ENCODE data around the gene LINS1. TPM values are rescaled to one million over a fixed set of nuclear protein-coding genes. Genes with fewer than 3 reads are reported as not detected.

Gene LINS1
- total RNA-seq, 4 donors from 2014 or later = 11.7 to 33.0 (median 17.6) TPM

DNA sequence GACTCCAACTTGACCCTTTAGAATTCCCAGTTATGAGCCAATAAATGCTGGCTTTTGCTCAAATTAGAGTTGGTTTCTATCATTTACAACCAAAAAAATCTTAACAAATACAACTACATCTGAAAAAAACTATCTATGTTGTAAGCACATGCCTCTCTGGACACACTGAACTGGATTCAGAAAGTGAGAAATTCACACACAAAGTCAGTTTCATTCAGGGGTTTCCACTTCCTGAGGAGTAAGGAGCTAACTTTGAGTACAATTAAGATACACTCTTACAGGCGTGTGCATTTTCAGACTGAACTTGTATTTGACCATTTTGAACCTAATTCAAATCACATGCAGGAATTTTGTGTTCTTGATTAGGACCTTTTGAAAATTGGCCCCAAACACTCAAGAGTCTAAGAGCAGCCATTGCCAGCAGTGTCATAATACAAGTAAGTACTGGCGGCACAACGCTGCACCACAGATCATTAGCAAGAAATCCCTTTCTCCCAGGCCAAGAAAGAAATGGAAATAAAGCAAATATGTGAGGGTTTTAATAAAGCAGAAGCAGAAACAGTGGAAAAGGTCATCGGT lies 31.2 kb downstream of the LINS1 start:
- no peak overlapping the region for H3K4me3 ChIP-seq
- no peak overlapping the region for H3K27ac ChIP-seq (replicated peaks in 1 of 4)
- WGBS = 95% methylated on average over 4 of the region's 4 CpGs
- DNase-seq (ENCODE audit: extremely low spot score) = no peak
- peaks cover 7 to 51% (median 29%) of the 10 kb centered on the region in 4 donors for H3K36me3 ChIP-seq
- TF ChIP-seq POLR2A (IDR thresholded peaks at IDR 0.05; ENCODE audit: low read depth) (no peak), POLR2AphosphoS5 (IDR thresholded peaks at IDR 0.05) (no peak), CTCF (IDR thresholded peaks at IDR 0.05) (no peak), EP300 (IDR thresholded peaks at IDR 0.05) (no peak)
- peaks cover 0 to 4% (median 0%) of the 10 kb centered on the region in 4 donors for H3K4me1 ChIP-seq
- intact Hi-C loops (cut with DNase I) = loop anchor here (10.0 kb wide), 1 partner anchor 636 kb away; no protein-coding TSS in a partner anchor
- no peaks in the 10 kb centered on the region for H3K9me3 ChIP-seq
- no peaks in the 10 kb centered on the region for H3K27me3 ChIP-seq

DNA sequence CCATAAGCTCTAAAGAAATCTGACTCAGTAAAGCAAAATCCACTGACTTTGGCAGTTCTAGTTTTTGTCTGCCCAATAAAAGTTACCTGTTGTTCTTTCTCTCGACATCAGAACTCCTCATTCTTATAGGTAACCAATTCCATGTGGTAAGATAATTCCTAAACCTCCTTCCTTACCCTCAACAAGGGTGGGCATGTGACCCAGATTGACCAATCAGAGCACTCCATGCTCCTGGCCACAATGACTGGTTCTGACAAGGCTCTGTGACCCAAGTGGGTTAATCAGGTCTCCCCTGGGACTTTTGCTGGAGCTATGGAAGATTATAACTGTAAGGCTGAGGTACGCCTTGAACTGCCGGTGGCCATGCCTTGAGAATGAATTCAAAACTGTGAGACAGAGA lies 31.7 kb downstream of the LINS1 start:
- no peaks in the 10 kb centered on the region for H3K27me3 ChIP-seq
- H3K4me1 ChIP-seq = peaks cover 0 to 4% (median 0%) of the 10 kb centered on the region in 4 donors
- intact Hi-C loops (cut with DNase I) = loop anchor here (10.0 kb wide), 1 partner anchor 635 kb away; no protein-coding TSS in a partner anchor
- DNase-seq (ENCODE audit: extremely low spot score) = no peak
- H3K4me3 ChIP-seq = no peak overlapping the region
- no peak overlapping the region for H3K27ac ChIP-seq (replicated peaks in 1 of 4)
- H3K9me3 ChIP-seq = no peaks in the 10 kb centered on the region
- WGBS = 88% methylated on average over 3 of the region's 3 CpGs
- peaks cover 7 to 51% (median 29%) of the 10 kb centered on the region in 4 donors for H3K36me3 ChIP-seq
- TF ChIP-seq EP300 (IDR thresholded peaks at IDR 0.05) = no peak
- no peak for TF ChIP-seq CTCF (IDR thresholded peaks at IDR 0.05)
- TF ChIP-seq POLR2AphosphoS5 (IDR thresholded peaks at IDR 0.05) = no peak
- TF ChIP-seq POLR2A (IDR thresholded peaks at IDR 0.05; ENCODE audit: low read depth) = no peak

GRCh38 chr15:100569391-100569790 lies 32.6 kb downstream of the LINS1 start:
- Histone ChIP-seq H3K36me3 (peaks cover 7 to 48% (median 28%) of the 10 kb centered on the region in 4 donors), H3K27me3 (no peaks in the 10 kb centered on the region), H3K27ac (replicated peaks in 1 of 4) (no peak overlapping the region), H3K4me3 (no peak overlapping the region), H3K4me1 (peaks cover 0 to 4% (median 0%) of the 10 kb centered on the region in 4 donors), H3K9me3 (no peaks in the 10 kb centered on the region)
- no peak for TF ChIP-seq POLR2AphosphoS5 (IDR thresholded peaks at IDR 0.05)
- no peak for TF ChIP-seq CTCF (IDR thresholded peaks at IDR 0.05)
- no peak for TF ChIP-seq POLR2A (IDR thresholded peaks at IDR 0.05; ENCODE audit: low read depth)
- TF ChIP-seq EP300 (IDR thresholded peaks at IDR 0.05) = no peak
- no peak for DNase-seq (ENCODE audit: extremely low spot score)
- intact Hi-C loops (cut with DNase I) = no loop called here
- 72% methylated on average over 8 of the region's 8 CpGs for WGBS

DNA sequence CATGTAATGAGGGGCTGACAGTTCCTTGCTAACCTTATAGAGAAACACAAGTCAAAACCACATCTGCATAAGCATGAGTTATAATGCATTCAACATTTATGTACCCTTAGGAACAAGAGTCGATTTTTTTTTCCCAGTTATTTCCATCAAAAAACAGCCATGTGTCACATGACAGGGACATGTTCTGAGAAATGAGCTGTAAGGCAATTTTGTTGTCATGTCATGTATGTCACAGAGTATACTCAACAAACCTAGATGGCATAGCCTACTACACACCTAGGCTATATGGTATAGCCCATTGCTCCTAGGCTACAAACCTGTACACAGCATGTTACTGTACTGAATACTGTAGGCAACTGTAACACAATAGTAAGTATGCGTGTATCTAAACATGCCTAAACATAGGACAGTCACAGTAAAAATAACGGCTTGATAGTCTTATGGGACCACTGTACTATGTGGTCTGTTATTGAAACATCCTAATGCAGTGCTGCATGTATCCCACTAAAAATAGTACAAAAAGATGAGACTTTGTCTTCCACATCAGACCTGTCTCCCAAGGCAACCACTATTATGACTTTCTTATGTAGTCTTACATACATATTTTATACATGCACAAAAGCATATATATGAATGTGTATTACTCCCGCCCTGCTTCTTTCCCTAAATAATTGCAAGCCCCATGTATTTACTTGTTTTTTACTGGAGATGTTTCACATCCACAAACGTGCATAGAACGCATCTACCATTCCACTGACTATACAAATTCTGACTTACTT lies 34.9 kb downstream of the LINS1 start:
- H3K36me3 ChIP-seq = peaks cover 5 to 34% (median 16%) of the 10 kb centered on the region in 4 donors
- intact Hi-C loops (cut with DNase I) = no loop called here
- no peak for TF ChIP-seq CTCF (IDR thresholded peaks at IDR 0.05)
- no peak for TF ChIP-seq POLR2A (IDR thresholded peaks at IDR 0.05; ENCODE audit: low read depth)
- no peak for TF ChIP-seq POLR2AphosphoS5 (IDR thresholded peaks at IDR 0.05)
- TF ChIP-seq EP300 (IDR thresholded peaks at IDR 0.05) = no peak
- no peak overlapping the region for H3K4me3 ChIP-seq
- no peak for DNase-seq (ENCODE audit: extremely low spot score)
- peaks cover 0 to under 1% (median 0%) of the 10 kb centered on the region in 4 donors for H3K4me1 ChIP-seq
- no peaks in the 10 kb centered on the region for H3K27me3 ChIP-seq
- no peaks in the 10 kb centered on the region for H3K9me3 ChIP-seq
- 95% methylated on average over 6 of the region's 6 CpGs for WGBS
- H3K27ac ChIP-seq (replicated peaks in 1 of 4) = no peak overlapping the region
